ENCODE data around the gene RUSC1.

The RUSC1 gene

GRCh38 chr1:155326631-155327037 is 5.9 kb downstream of the RUSC1 start:
- Histone ChIP-seq H3K36me3 (ENCODE audit: control insufficient read depth in 2 of 2, insufficient read depth in 1 of 2, low read length in 2 of 2) (peaks cover 19 to 58% of the 10 kb centered on the region in 2 experiments), H3K9me3 (ENCODE audit: control insufficient read depth, insufficient read depth, low read depth, low read length) (no peaks in the 10 kb centered on the region), H3K27ac (ENCODE audit: extremely low read depth, low read depth, low read length) (peak overlapping the region; percentile 5; the same call in 1 of the 2 replicates), H3K4me3 (ENCODE audit: low read depth, low read length) (no peak overlapping the region), H3K4me1 (ENCODE audit: control insufficient read depth, insufficient read depth, low read length) (0 out of 2 replicates have a peak, but pooled peaks cover 3% of the 10 kb centered on the region)
- TF ChIP-seq ZNF335 (tag by site-specific recombination; conservative IDR thresholded peaks at IDR 0.05), result no peak
- no peak for TF ChIP-seq ZNF174 (tag by site-specific recombination; IDR thresholded peaks at IDR 0.05)
- TF ChIP-seq KLF8 (tag by site-specific recombination; IDR thresholded peaks at IDR 0.05), result no peak
- TF ChIP-seq ZNF146 (tag by site-specific recombination; IDR thresholded peaks at IDR 0.05), result no peak
- no peak for TF ChIP-seq ZNF366 (tag by site-specific recombination; conservative IDR thresholded peaks at IDR 0.05)
- no peak for TF ChIP-seq ZNF114 (tag by site-specific recombination; IDR thresholded peaks at IDR 0.05)
- TF ChIP-seq ZNF830 (tag by site-specific recombination; IDR thresholded peaks at IDR 0.05; ENCODE audit: low read depth), result no peak
- TF ChIP-seq ATF2 (tag by site-specific recombination; IDR thresholded peaks at IDR 0.05; ENCODE audit: low read depth), result no peak
- TF ChIP-seq PBX3 (CRISPR knock-in tag; IDR thresholded peaks at IDR 0.05), result no peak
- TF ChIP-seq ZNF580 (tag by site-specific recombination; IDR thresholded peaks at IDR 0.05), result no peak
- TF ChIP-seq ZNF433 (tag by site-specific recombination; IDR thresholded peaks at IDR 0.05; ENCODE audit: low read depth), result no peak
- TF ChIP-seq PRDM10 (tag by site-specific recombination; IDR thresholded peaks at IDR 0.05), result no peak
- no peak for TF ChIP-seq ZNF394 (tag by site-specific recombination; IDR thresholded peaks at IDR 0.05; ENCODE audit: borderline replicate concordance)
- no peak for TF ChIP-seq ZFP69B (tag by site-specific recombination; IDR thresholded peaks at IDR 0.05)
- no peak for TF ChIP-seq ZNF600 (tag by site-specific recombination; IDR thresholded peaks at IDR 0.05)
- TF ChIP-seq ZNF221 (tag by site-specific recombination; IDR thresholded peaks at IDR 0.05; ENCODE audit: borderline replicate concordance), result no peak
- TF ChIP-seq ZNF548 (tag by site-specific recombination; IDR thresholded peaks at IDR 0.05), result no peak
- TF ChIP-seq SP2 (tag by site-specific recombination; IDR thresholded peaks at IDR 0.05), result no peak
- ChIA-PET POLR2A (interaction anchor here (0.5 kb wide), 1 partner anchor 16 kb away, joined by 3 read pairs; no protein-coding TSS in a partner anchor), CTCF (interaction anchor here (0.6 to 8.4 kb wide), 2 partner anchors 76 to 83 kb away, joined by 4 to 77 read pairs; no protein-coding TSS in a partner anchor)

- Histone ChIP-seq H3K9me3 (ENCODE audit: control insufficient read depth, insufficient read depth, low read depth, low read length) (no peaks in the 10 kb centered on the region), H3K4me3 (ENCODE audit: low read depth, low read length) (no peak overlapping the region), H3K27ac (ENCODE audit: extremely low read depth, low read depth, low read length) (no peak overlapping the region), H3K36me3 (ENCODE audit: control insufficient read depth in 2 of 2, insufficient read depth in 1 of 2, low read length in 2 of 2) (peaks cover 23 to 58% of the 10 kb centered on the region in 2 experiments), H3K4me1 (ENCODE audit: control insufficient read depth, insufficient read depth, low read length) (0 out of 2 replicates have a peak, but pooled peaks cover 3% of the 10 kb centered on the region)
- CTCF ChIA-PET, result interaction anchor here (8.4 kb wide), 1 partner anchor 78 kb away, joined by 77 read pairs; no protein-coding TSS in a partner anchor
- POLR2A ChIA-PET, result interaction anchor here (0.7 to 0.9 kb wide), 2 partner anchors 20 to 84 kb away, joined by 3 read pairs; partner anchors contain the start of gene FDPS
- TF ChIP-seq ZNF580 (tag by site-specific recombination; IDR thresholded peaks at IDR 0.05) (no peak), ZNF223 (tag by site-specific recombination; IDR thresholded peaks at IDR 0.05) (no peak), ZNF768 (tag by site-specific recombination; IDR thresholded peaks at IDR 0.05) (no peak), ZNF394 (tag by site-specific recombination; IDR thresholded peaks at IDR 0.05; ENCODE audit: borderline replicate concordance) (no peak), ZNF133 (tag by site-specific recombination; IDR thresholded peaks at IDR 0.05) (no peak), GLI2 (tag by site-specific recombination; IDR thresholded peaks at IDR 0.05; ENCODE audit: borderline replicate concordance, low read depth) (no peak), ZNF280C (tag by site-specific recombination; IDR thresholded peaks at IDR 0.05) (no peak), ZNF658 (tag by site-specific recombination; IDR thresholded peaks at IDR 0.05) (no peak), ZNF558 (tag by site-specific recombination; IDR thresholded peaks at IDR 0.05) (no peak), ZBTB48 (tag by site-specific recombination; IDR thresholded peaks at IDR 0.05) (no peak), ZNF121 (tag by site-specific recombination; IDR thresholded peaks at IDR 0.05) (no peak)
These were observed 7.3 kb downstream of the RUSC1 start for GRCh38 chr1:155327981-155328380.
